HEK293 (cell line): Measurements from ENCODE around the gene INTS1.

Source experiments
- CTCF ChIA-PET: fragments of 350-600 bp; formaldehyde crosslinking; extraction: SDS; loops from one replicate; lab custom pipeline; 2021; ENCODE audit warnings: antibody characterized with exemption; lab: Yijun Ruan, JAX
- POLR2A ChIA-PET: fragments of 300-600 bp; formaldehyde crosslinking; extraction: SDS; loops from one replicate; lab custom pipeline; 2020; ENCODE audit warnings: antibody characterized with exemption, inconsistent platforms; lab: Yijun Ruan, JAX
- H3K27ac ChIP-seq: fragments of 200-500 bp; sonication (Bioruptor generic); 2 replicates; pipeline ENCODE4 v1.5.1; 2014; ENCODE audit warnings: low read depth, low read length, control low read depth, inconsistent platforms; ENCODE audit errors: extremely low read depth
- H3K36me3 ChIP-seq, 2 experiments: fragments of 200-500 bp in 1 of 2; sonication (Bioruptor generic) in 1 of 2; 1 replicate in 1 of 2; 2 replicates in 1 of 2; pipeline ENCODE4 v1.5.1; 2014 to 2017; ENCODE audit warnings: inconsistent platforms in 2 of 2, low read length in 2 of 2; ENCODE audit not compliant: control insufficient read depth in 2 of 2, insufficient read depth in 1 of 2
- H3K4me1 ChIP-seq: fragments of 200-500 bp; sonication (Bioruptor generic); 2 replicates; pipeline ENCODE4 v1.5.1; 2014; ENCODE audit warnings: mild to moderate bottlenecking, low read length, inconsistent platforms; ENCODE audit not compliant: control insufficient read depth, insufficient read depth
- H3K4me3 ChIP-seq: 2 replicates; pipeline ENCODE4 v1.5.1; 2011; ENCODE audit warnings: low read depth, mild to moderate bottlenecking, control low read depth, low read length, moderate library complexity
- H3K9me3 ChIP-seq: fragments of 200-500 bp; sonication (Bioruptor generic); 2 replicates; pipeline ENCODE4 v1.5.1; 2014; ENCODE audit warnings: low read depth, low read length, inconsistent platforms; ENCODE audit not compliant: control insufficient read depth, insufficient read depth
- GFI1B ChIP-seq: fragments of 450-650 bp; formaldehyde crosslinking; IDR thresholded peaks from 2 replicates; pipeline ENCODE4 v1.5.1; 2016; ENCODE audit warnings: missing biosample characterization, missing genetic modification characterization
- HOXA7 ChIP-seq: sonication (generic); formaldehyde crosslinking; IDR thresholded peaks from 2 replicates; pipeline ENCODE4 v1.8.1; 2022; ENCODE audit warnings: missing genetic modification reagents, borderline replicate concordance
- IKZF3 ChIP-seq: fragments of 450-650 bp; IDR thresholded peaks from 2 replicates; pipeline ENCODE4 v1.5.0; 2018; ENCODE audit warnings: missing biosample characterization, mild to moderate bottlenecking, missing genetic modification characterization, moderate library complexity
- KLF1 ChIP-seq: fragments of 450-650 bp; formaldehyde crosslinking; IDR thresholded peaks from 2 replicates; pipeline ENCODE4 v1.5.1; 2016; ENCODE audit warnings: missing biosample characterization, missing genetic modification characterization
- KLF8 ChIP-seq: fragments of 450-650 bp; formaldehyde crosslinking; IDR thresholded peaks from 2 replicates; pipeline ENCODE4 v1.5.1; 2016; ENCODE audit warnings: missing biosample characterization, missing genetic modification characterization
- OVOL3 ChIP-seq: fragments of 450-650 bp; formaldehyde crosslinking; IDR thresholded peaks from 2 replicates; pipeline ENCODE4 v1.5.1; 2016; ENCODE audit warnings: missing biosample characterization, missing genetic modification characterization
- PRDM1 ChIP-seq: fragments of 450-650 bp; formaldehyde crosslinking; IDR thresholded peaks from 2 replicates; pipeline ENCODE4; 2016; ENCODE audit warnings: missing biosample characterization, missing genetic modification characterization
- SCRT2 ChIP-seq: fragments of 450-650 bp; formaldehyde crosslinking; IDR thresholded peaks from 2 replicates; pipeline ENCODE4 v1.5.1; 2016; ENCODE audit warnings: missing biosample characterization, missing genetic modification characterization
- SP2 ChIP-seq: fragments of 450-650 bp; formaldehyde crosslinking; IDR thresholded peaks from 2 replicates; pipeline ENCODE4 v1.5.1; 2016; ENCODE audit warnings: missing biosample characterization, missing genetic modification characterization
- ZBTB17 ChIP-seq: fragments of 450-650 bp; formaldehyde crosslinking; IDR thresholded peaks from 2 replicates; pipeline ENCODE4 v1.5.1; 2016; ENCODE audit warnings: missing biosample characterization, missing genetic modification characterization
- ZBTB20 ChIP-seq: fragments of 450-650 bp; formaldehyde crosslinking; IDR thresholded peaks from 2 replicates; pipeline ENCODE4 v1.5.1; 2016; ENCODE audit warnings: missing biosample characterization, missing genetic modification characterization
- ZIC2 ChIP-seq: fragments of 450-650 bp; formaldehyde crosslinking; IDR thresholded peaks from 2 replicates; pipeline ENCODE4 v1.5.1; 2016; ENCODE audit warnings: missing biosample characterization, missing genetic modification characterization
- ZNF121 ChIP-seq: fragments of 450-650 bp; formaldehyde crosslinking; IDR thresholded peaks from 2 replicates; pipeline ENCODE4 v1.5.1; 2016; ENCODE audit warnings: missing biosample characterization, missing genetic modification characterization
- ZNF239 ChIP-seq: fragments of 450-650 bp; formaldehyde crosslinking; IDR thresholded peaks from 2 replicates; pipeline ENCODE4 v1.5.1; 2016; ENCODE audit warnings: missing biosample characterization, missing genetic modification characterization
- ZNF248 ChIP-seq: fragments of 450-650 bp; formaldehyde crosslinking; IDR thresholded peaks from 2 replicates; pipeline ENCODE4 v1.5.1; 2017; ENCODE audit warnings: missing biosample characterization, missing genetic modification characterization
- ZNF324 ChIP-seq: fragments of 450-650 bp; formaldehyde crosslinking; IDR thresholded peaks from 2 replicates; pipeline ENCODE4 v1.5.1; 2016; ENCODE audit warnings: missing biosample characterization, missing genetic modification characterization
- ZNF366 ChIP-seq: fragments of 450-650 bp; formaldehyde crosslinking; conservative IDR thresholded peaks from 2 replicates; pipeline ENCODE4 v1.5.1; 2016; ENCODE audit warnings: missing biosample characterization, missing genetic modification characterization
- ZNF404 ChIP-seq: fragments of 450-650 bp; formaldehyde crosslinking; IDR thresholded peaks from 2 replicates; pipeline ENCODE4 v1.5.1; 2017; ENCODE audit warnings: missing biosample characterization, missing genetic modification characterization
- ZNF514 ChIP-seq: fragments of 450-650 bp; formaldehyde crosslinking; IDR thresholded peaks from 2 replicates; pipeline ENCODE4 v1.5.1; 2016; ENCODE audit warnings: missing biosample characterization, missing genetic modification characterization
- ZNF623 ChIP-seq: fragments of 450-650 bp; formaldehyde crosslinking; IDR thresholded peaks from 2 replicates; pipeline ENCODE4 v1.5.1; 2016; ENCODE audit warnings: missing biosample characterization, missing genetic modification characterization
- ZNF629 ChIP-seq: fragments of 450-650 bp; formaldehyde crosslinking; IDR thresholded peaks from 2 replicates; pipeline ENCODE4 v1.5.1; 2017; ENCODE audit warnings: missing biosample characterization, missing genetic modification characterization
- TF ChIP-seq, protein P1 (sequence below): fragments of 450-650 bp; formaldehyde crosslinking; conservative IDR thresholded peaks from 2 replicates; pipeline ENCODE4 v1.5.1; 2016; ENCODE audit warnings: low read depth, missing biosample characterization, missing genetic modification characterization
- TF ChIP-seq, protein P2 (sequence below): fragments of 450-650 bp; formaldehyde crosslinking; IDR thresholded peaks from 2 replicates; pipeline ENCODE4 v1.5.1; 2017; ENCODE audit warnings: missing biosample characterization, missing genetic modification characterization
- TF ChIP-seq, protein P3 (sequence below): IDR thresholded peaks from 2 replicates; pipeline ENCODE4 v1.6.1; 2011; ENCODE audit warnings: mild to moderate bottlenecking, low read depth, low read length, borderline replicate concordance
- TF ChIP-seq, protein P4 (sequence below): fragments of 450-650 bp; formaldehyde crosslinking; IDR thresholded peaks from 2 replicates; pipeline ENCODE4 v1.5.1; 2016; ENCODE audit warnings: missing biosample characterization, missing genetic modification characterization

The INTS1 gene

DNA sequence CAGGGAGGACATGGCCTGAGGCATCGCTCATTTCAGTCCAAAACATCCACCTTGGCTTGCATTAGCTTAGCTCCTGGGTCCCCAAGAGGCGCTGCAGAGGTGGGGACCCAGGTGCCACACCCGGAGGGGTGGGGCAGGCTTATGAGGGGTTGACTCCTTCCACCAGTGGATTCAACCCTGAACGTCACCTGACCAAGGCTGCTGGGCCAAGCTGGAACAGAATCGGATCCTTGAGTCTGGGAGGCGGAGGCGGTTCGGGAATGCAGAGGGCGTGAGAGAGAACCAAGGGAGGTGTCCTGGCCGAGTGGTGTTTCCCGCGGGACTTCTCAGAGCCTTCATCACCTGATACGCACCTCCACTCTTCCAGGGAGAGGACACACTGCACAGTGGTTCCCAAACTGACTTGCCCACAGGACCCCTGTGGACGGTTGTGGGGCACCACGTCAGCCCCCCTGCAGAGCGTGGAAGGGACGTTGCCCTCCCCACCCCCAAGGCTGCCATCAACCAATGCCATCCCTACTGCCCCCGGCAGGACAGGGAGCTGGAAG lies 40.4 kb downstream of the INTS1 start (continued):
- TF ChIP-seq HOXA7 (CRISPR knock-in tag): no peak
- no peak for TF ChIP-seq ZNF324
- TF ChIP-seq SP2: no peak
- no peak for TF ChIP-seq ZBTB17 (tag by site-specific recombination)
- TF ChIP-seq, protein P1, sequence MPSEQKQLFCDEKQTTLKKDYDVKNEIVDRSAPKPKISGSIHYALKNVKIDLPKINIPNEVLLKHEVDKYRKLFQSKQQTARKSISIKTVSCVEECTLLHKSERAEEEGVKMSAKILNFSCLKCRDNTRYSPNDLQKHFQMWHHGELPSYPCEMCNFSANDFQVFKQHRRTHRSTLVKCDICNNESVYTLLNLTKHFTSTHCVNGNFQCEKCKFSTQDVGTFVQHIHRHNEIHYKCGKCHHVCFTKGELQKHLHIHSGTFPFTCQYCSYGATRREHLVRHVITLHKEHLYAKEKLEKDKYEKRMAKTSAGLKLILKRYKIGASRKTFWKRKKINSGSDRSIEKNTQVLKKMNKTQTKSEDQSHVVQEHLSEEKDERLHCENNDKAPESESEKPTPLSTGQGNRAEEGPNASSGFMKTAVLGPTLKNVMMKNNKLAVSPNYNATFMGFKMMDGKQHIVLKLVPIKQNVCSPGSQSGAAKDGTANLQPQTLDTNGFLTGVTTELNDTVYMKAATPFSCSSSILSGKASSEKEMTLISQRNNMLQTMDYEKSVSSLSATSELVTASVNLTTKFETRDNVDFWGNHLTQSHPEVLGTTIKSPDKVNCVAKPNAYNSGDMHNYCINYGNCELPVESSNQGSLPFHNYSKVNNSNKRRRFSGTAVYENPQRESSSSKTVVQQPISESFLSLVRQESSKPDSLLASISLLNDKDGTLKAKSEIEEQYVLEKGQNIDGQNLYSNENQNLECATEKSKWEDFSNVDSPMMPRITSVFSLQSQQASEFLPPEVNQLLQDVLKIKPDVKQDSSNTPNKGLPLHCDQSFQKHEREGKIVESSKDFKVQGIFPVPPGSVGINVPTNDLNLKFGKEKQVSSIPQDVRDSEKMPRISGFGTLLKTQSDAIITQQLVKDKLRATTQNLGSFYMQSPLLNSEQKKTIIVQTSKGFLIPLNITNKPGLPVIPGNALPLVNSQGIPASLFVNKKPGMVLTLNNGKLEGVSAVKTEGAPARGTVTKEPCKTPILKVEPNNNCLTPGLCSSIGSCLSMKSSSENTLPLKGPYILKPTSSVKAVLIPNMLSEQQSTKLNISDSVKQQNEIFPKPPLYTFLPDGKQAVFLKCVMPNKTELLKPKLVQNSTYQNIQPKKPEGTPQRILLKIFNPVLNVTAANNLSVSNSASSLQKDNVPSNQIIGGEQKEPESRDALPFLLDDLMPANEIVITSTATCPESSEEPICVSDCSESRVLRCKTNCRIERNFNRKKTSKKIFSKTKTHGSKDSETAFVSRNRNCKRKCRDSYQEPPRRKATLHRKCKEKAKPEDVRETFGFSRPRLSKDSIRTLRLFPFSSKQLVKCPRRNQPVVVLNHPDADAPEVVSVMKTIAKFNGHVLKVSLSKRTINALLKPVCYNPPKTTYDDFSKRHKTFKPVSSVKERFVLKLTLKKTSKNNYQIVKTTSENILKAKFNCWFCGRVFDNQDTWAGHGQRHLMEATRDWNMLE: no peak
- TF ChIP-seq ZNF404 (tag by site-specific recombination): no peak
- TF ChIP-seq KLF1: peak; percentile 86
- no peak for TF ChIP-seq ZNF629 (tag by site-specific recombination)
- TF ChIP-seq, protein P2, sequence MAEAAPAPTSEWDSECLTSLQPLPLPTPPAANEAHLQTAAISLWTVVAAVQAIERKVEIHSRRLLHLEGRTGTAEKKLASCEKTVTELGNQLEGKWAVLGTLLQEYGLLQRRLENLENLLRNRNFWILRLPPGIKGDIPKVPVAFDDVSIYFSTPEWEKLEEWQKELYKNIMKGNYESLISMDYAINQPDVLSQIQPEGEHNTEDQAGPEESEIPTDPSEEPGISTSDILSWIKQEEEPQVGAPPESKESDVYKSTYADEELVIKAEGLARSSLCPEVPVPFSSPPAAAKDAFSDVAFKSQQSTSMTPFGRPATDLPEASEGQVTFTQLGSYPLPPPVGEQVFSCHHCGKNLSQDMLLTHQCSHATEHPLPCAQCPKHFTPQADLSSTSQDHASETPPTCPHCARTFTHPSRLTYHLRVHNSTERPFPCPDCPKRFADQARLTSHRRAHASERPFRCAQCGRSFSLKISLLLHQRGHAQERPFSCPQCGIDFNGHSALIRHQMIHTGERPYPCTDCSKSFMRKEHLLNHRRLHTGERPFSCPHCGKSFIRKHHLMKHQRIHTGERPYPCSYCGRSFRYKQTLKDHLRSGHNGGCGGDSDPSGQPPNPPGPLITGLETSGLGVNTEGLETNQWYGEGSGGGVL (tag by site-specific recombination): no peak
- TF ChIP-seq, protein P3, sequence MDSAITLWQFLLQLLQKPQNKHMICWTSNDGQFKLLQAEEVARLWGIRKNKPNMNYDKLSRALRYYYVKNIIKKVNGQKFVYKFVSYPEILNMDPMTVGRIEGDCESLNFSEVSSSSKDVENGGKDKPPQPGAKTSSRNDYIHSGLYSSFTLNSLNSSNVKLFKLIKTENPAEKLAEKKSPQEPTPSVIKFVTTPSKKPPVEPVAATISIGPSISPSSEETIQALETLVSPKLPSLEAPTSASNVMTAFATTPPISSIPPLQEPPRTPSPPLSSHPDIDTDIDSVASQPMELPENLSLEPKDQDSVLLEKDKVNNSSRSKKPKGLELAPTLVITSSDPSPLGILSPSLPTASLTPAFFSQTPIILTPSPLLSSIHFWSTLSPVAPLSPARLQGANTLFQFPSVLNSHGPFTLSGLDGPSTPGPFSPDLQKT: no peak
- no peak for TF ChIP-seq ZNF248
- TF ChIP-seq KLF8 (tag by site-specific recombination): peak; percentile 29; the same call in 1 of the 2 replicates
- no peak for TF ChIP-seq IKZF3 (tag by site-specific recombination)
- TF ChIP-seq ZBTB20: no peak
- TF ChIP-seq ZNF514 (tag by site-specific recombination): no peak
- TF ChIP-seq GFI1B (tag by site-specific recombination): no peak
- TF ChIP-seq ZNF239 (tag by site-specific recombination): peak; percentile 98
- TF ChIP-seq ZNF366 (tag by site-specific recombination): no peak

DNA sequence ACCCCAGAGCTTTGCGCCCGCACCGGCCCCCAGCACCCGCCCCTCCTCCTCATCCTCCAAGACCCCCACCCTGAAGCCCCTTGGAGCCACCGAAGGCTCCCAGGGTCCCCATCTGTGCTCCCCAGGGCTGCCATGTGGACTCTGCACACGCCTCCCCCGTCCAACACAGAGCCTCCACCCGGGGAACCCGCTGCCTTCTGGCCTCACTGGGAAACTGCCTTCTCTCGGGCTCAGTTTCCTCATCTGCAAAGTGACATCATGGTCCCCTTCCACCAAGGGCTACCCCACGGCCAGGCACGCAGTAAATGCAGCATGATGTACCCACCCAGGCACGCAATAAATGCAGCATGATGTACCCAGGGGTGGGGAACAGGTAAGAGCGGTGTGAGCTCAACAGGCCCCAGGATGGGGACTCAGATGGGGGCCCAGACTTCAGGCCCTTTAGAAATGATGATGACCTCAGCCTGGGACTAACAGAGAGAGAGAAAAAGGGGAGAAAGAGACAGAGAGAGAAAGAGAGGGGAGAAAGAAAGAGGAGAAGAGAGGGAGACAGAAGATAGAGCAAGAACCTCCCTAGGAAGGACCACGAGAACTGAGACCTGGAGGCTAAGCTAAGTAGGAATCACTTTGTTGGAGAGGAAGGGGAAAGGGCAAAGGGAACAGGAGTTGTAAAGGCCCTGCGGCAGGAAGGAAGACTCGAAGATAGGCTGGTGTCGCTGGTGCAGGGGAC lies 42.4 kb downstream of the INTS1 start:
- Histone ChIP-seq H3K9me3 (no peaks in the 10 kb centered on the region), H3K4me3 (no peak overlapping the region), H3K36me3 (no peaks in the 10 kb centered on the region), H3K4me1 (peaks cover 3% of the 10 kb centered on the region; the same call in 1 of the 2 replicates), H3K27ac (no peak overlapping the region)
- CTCF ChIA-PET: interaction anchor here (0.5 to 3.4 kb wide), 4 partner anchors 12 to 269 kb away, joined by 3 to 13 read pairs (median 4); no protein-coding TSS in a partner anchor
- POLR2A ChIA-PET: no interaction called here
- TF ChIP-seq, protein P2 (tag by site-specific recombination): peak; percentile 58
- TF ChIP-seq ZIC2 (no peak), ZNF121 (tag by site-specific recombination) (no peak), SCRT2 (tag by site-specific recombination) (0 out of 2 replicates have a peak, but pooled peaks have one; percentile 23), PRDM1 (tag by site-specific recombination) (peak; percentile 76), ZNF623 (peak; percentile 45; the same call in 1 of the 2 replicates), KLF8 (tag by site-specific recombination) (0 out of 2 replicates have a peak, but pooled peaks have one; percentile 4), OVOL3 (tag by site-specific recombination) (no peak)
- TF ChIP-seq, protein P4, sequence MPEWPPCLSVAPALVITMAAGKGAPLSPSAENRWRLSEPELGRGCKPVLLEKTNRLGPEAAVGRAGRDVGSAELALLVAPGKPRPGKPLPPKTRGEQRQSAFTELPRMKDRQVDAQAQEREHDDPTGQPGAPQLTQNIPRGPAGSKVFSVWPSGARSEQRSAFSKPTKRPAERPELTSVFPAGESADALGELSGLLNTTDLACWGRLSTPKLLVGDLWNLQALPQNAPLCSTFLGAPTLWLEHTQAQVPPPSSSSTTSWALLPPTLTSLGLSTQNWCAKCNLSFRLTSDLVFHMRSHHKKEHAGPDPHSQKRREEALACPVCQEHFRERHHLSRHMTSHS (tag by site-specific recombination): no peak
